SK-N-SH treated with all-trans-retinoic acid at 6 μM for 48 hours (cell line): ENCODE results near the gene JPT1.
"Not testable (repeated sequence)": the region's sequence is repeated elsewhere in the genome, so short reads cannot be mapped to it uniquely, and the experiment has no call there.

ENCODE experiments used
- ARNTL ChIP-seq: fragments of 450-650 bp; formaldehyde crosslinking; IDR thresholded peaks from 2 replicates; pipeline ENCODE4 v1.5.0; 2020; ENCODE audit warnings: low read depth, mild to moderate bottlenecking, moderate library complexity, borderline replicate concordance
- CSDC2 ChIP-seq: fragments of 250-450 bp; sonication (Bioruptor Pico); IDR thresholded peaks from 2 replicates; pipeline ENCODE4 v1.5.0; 2020; ENCODE audit warnings: mild to moderate bottlenecking, moderate library complexity
- OSR1 ChIP-seq: fragments of 250-450 bp; sonication (Bioruptor Pico); IDR thresholded peaks from 2 replicates; pipeline ENCODE4 v1.8.0; 2022; ENCODE audit warnings: moderate library complexity, mild to moderate bottlenecking, inconsistent platforms
- PPARA ChIP-seq: fragments of 250-450 bp; sonication (Bioruptor Pico); IDR thresholded peaks from 2 replicates; pipeline ENCODE4 v1.5.0; 2020; ENCODE audit warnings: mild to moderate bottlenecking, borderline replicate concordance
- RARB ChIP-seq: fragments of 250-450 bp; sonication (Bioruptor Pico); IDR thresholded peaks from 2 replicates; pipeline ENCODE4 v1.8.0; 2021; ENCODE audit warnings: mild to moderate bottlenecking, moderate library complexity
- SNAI2 ChIP-seq: fragments of 250-450 bp; sonication (Bioruptor Pico); IDR thresholded peaks from 2 replicates; pipeline ENCODE4 v1.5.0; 2020; ENCODE audit warnings: mild to moderate bottlenecking, moderate library complexity
- TOX ChIP-seq: fragments of 250-450 bp; sonication (Bioruptor Pico); IDR thresholded peaks from 2 replicates; pipeline ENCODE4 v1.8.0; 2021; ENCODE audit warnings: mild to moderate bottlenecking, moderate library complexity, borderline replicate concordance
- ZC3H10 ChIP-seq: fragments of 250-450 bp; sonication (Bioruptor Pico); IDR thresholded peaks from 2 replicates; pipeline ENCODE4 v1.5.1; 2021; ENCODE audit warnings: mild to moderate bottlenecking, moderate library complexity
- ZNF8 ChIP-seq: fragments of 450-650 bp; formaldehyde crosslinking; IDR thresholded peaks from 2 replicates; pipeline ENCODE4 v1.5.0; 2020; ENCODE audit warnings: mild to moderate bottlenecking, moderate library complexity
- TF ChIP-seq, protein P1 (sequence below): fragments of 250-450 bp; sonication (Bioruptor Pico); IDR thresholded peaks from 2 replicates; pipeline ENCODE4 v1.8.0; 2020; ENCODE audit warnings: mild to moderate bottlenecking, moderate library complexity, borderline replicate concordance
- TF ChIP-seq, protein P2 (sequence below): fragments of 250-450 bp; sonication (Bioruptor Pico); IDR thresholded peaks from 2 replicates; pipeline ENCODE4 v1.5.1; 2020; ENCODE audit warnings: low read depth, mild to moderate bottlenecking, moderate library complexity

GRCh38 chr17:75133607-75134347 is 20.5 kb downstream of the JPT1 start:
- TF ChIP-seq, protein P1, sequence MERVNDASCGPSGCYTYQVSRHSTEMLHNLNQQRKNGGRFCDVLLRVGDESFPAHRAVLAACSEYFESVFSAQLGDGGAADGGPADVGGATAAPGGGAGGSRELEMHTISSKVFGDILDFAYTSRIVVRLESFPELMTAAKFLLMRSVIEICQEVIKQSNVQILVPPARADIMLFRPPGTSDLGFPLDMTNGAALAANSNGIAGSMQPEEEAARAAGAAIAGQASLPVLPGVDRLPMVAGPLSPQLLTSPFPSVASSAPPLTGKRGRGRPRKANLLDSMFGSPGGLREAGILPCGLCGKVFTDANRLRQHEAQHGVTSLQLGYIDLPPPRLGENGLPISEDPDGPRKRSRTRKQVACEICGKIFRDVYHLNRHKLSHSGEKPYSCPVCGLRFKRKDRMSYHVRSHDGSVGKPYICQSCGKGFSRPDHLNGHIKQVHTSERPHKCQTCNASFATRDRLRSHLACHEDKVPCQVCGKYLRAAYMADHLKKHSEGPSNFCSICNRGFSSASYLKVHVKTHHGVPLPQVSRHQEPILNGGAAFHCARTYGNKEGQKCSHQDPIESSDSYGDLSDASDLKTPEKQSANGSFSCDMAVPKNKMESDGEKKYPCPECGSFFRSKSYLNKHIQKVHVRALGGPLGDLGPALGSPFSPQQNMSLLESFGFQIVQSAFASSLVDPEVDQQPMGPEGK (CRISPR knock-in tag): not testable (repeated sequence)
- not testable (repeated sequence) for TF ChIP-seq PPARA (CRISPR knock-in tag); TOX (CRISPR knock-in tag); ZNF8 (CRISPR knock-in tag); CSDC2 (CRISPR knock-in tag); SNAI2; ARNTL (CRISPR knock-in tag); ZC3H10 (CRISPR knock-in tag); OSR1 (CRISPR knock-in tag); RARB
- TF ChIP-seq, protein P2, sequence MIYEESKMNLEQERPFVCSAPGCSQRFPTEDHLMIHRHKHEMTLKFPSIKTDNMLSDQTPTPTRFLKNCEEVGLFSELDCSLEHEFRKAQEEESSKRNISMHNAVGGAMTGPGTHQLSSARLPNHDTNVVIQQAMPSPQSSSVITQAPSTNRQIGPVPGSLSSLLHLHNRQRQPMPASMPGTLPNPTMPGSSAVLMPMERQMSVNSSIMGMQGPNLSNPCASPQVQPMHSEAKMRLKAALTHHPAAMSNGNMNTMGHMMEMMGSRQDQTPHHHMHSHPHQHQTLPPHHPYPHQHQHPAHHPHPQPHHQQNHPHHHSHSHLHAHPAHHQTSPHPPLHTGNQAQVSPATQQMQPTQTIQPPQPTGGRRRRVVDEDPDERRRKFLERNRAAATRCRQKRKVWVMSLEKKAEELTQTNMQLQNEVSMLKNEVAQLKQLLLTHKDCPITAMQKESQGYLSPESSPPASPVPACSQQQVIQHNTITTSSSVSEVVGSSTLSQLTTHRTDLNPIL: not testable (repeated sequence)
